ENCODE results near the gene RNU6-7. TPM values are rescaled to one million over a fixed set of nuclear protein-coding genes. Genes with fewer than 3 reads are reported as not detected.

The RNU6-7 gene
- total RNA-seq, 1 experiment from 2014 or later: not detected

- ChIA-PET CTCF (no interaction called here), POLR2A (no interaction called here)
These were observed 32.7 kb upstream of the RNU6-7 start for GRCh38 chr14:32169191-32169590.

GRCh38 chr14:32171469-32171868, 30.4 kb upstream of the RNU6-7 start:
- DNase-seq (ENCODE audit: low spot score): no peak
- Mint-ChIP-seq H3K27me3 (ENCODE audit: low read depth) (no peaks in the 10 kb centered on the region), H3K4me1 (peaks cover 6% of the 10 kb centered on the region), H3K27ac (no peak overlapping the region), H3K4me3 (no peak overlapping the region), H3K36me3 (no peaks in the 10 kb centered on the region), H3K9me3 (no peaks in the 10 kb centered on the region)
- POLR2A ChIA-PET: no interaction called here
- CTCF ChIA-PET: no interaction called here
- TF ChIP-seq HMGA2 (CRISPR knock-in tag; IDR thresholded peaks at IDR 0.05): no peak
- ATAC-seq: no peak

More at GRCh38 chr14:32169191-32169590, 32.7 kb upstream of the RNU6-7 start:
- Mint-ChIP-seq H3K27me3 (ENCODE audit: low read depth) (no peaks in the 10 kb centered on the region), H3K27ac (no peak overlapping the region), H3K9me3 (no peaks in the 10 kb centered on the region), H3K36me3 (no peaks in the 10 kb centered on the region), H3K4me3 (no peak overlapping the region), H3K4me1 (peaks cover 6% of the 10 kb centered on the region)
- TF ChIP-seq TP53 (CRISPR knock-in tag; IDR thresholded peaks at IDR 0.05) (no peak), CBFB (CRISPR knock-in tag; IDR thresholded peaks at IDR 0.05; ENCODE audit: low read depth) (no peak), OVOL2 (CRISPR knock-in tag; IDR thresholded peaks at IDR 0.05; ENCODE audit: borderline replicate concordance) (no peak), CREM (CRISPR knock-in tag; IDR thresholded peaks at IDR 0.05) (no peak), HMGXB4 (CRISPR knock-in tag; IDR thresholded peaks at IDR 0.05) (no peak), USF2 (CRISPR knock-in tag; IDR thresholded peaks at IDR 0.05) (no peak), IRF2 (CRISPR knock-in tag; IDR thresholded peaks at IDR 0.05; ENCODE audit: borderline replicate concordance, low read depth) (no peak), TCF7 (CRISPR knock-in tag; IDR thresholded peaks at IDR 0.05; ENCODE audit: low read depth) (no peak), JUN (CRISPR knock-in tag; IDR thresholded peaks at IDR 0.05) (no peak)
- ATAC-seq (no peak), DNase-seq (ENCODE audit: low spot score) (no peak)

- ChIA-PET CTCF (no interaction called here), POLR2A (no interaction called here)
- no peak overlapping the region for H3K4me3 Mint-ChIP-seq
- DNase-seq (ENCODE audit: low spot score): no peak
- peaks cover 48% of the 10 kb centered on the region for H3K9me3 Mint-ChIP-seq
- H3K36me3 Mint-ChIP-seq: no peaks in the 10 kb centered on the region
- no peaks in the 10 kb centered on the region for H3K4me1 Mint-ChIP-seq
- ATAC-seq: no peak
- TF ChIP-seq CTCF (IDR thresholded peaks at IDR 0.05) (no peak), ZNF671 (CRISPR knock-in tag; IDR thresholded peaks at IDR 0.05) (no peak), ATF3 (CRISPR knock-in tag; conservative IDR thresholded peaks at IDR 0.05) (no peak), ETV6 (CRISPR knock-in tag; IDR thresholded peaks at IDR 0.05) (no peak), ZNF396 (CRISPR knock-in tag; IDR thresholded peaks at IDR 0.05; ENCODE audit: borderline replicate concordance) (no peak), ZMAT4 (CRISPR knock-in tag; IDR thresholded peaks at IDR 0.05) (no peak), NFE2L1 (CRISPR knock-in tag; IDR thresholded peaks at IDR 0.05) (no peak), CREB1 (CRISPR knock-in tag; IDR thresholded peaks at IDR 0.05) (no peak), ZNF232 (CRISPR knock-in tag; IDR thresholded peaks at IDR 0.05) (no peak), ZNF425 (CRISPR knock-in tag; conservative IDR thresholded peaks at IDR 0.05) (no peak), IRF2 (CRISPR knock-in tag; IDR thresholded peaks at IDR 0.05; ENCODE audit: borderline replicate concordance, low read depth) (no peak), OVOL2 (CRISPR knock-in tag; IDR thresholded peaks at IDR 0.05; ENCODE audit: borderline replicate concordance) (no peak), CDX4 (CRISPR knock-in tag; IDR thresholded peaks at IDR 0.05; ENCODE audit: borderline replicate concordance) (no peak), ELF4 (CRISPR knock-in tag; IDR thresholded peaks at IDR 0.05; ENCODE audit: low read depth) (no peak)
- no peak overlapping the region for H3K27ac Mint-ChIP-seq
- H3K27me3 Mint-ChIP-seq (ENCODE audit: low read depth): no peaks in the 10 kb centered on the region
These were observed 18.4 kb upstream of the RNU6-7 start for GRCh38 chr14:32183151-32184058.
